Duodenal mucosa (tissue), 2 donors: ENCODE results near the gene IMMP2L.

Experiments used
- H3K27ac ChIP-seq: one replicate; pipeline ENCODE4 v1.7.0; 2013; ENCODE audit warnings: low read depth, low read length
- H3K27me3 ChIP-seq, 2 donors: one replicate each; pipeline ENCODE4 v1.7.0; 2013; ENCODE audit warnings: low read length in 2 of 2, control low read depth in 1 of 2; ENCODE audit not compliant: insufficient read depth in 2 of 2, control insufficient read depth in 1 of 2
- H3K36me3 ChIP-seq, 2 donors: one replicate each; pipeline ENCODE4 v1.7.0; 2013; ENCODE audit warnings: low read length in 2 of 2, control low read depth in 1 of 2; ENCODE audit not compliant: insufficient read depth in 2 of 2, control insufficient read depth in 1 of 2
- H3K4me1 ChIP-seq, 2 donors: one replicate each; pipeline ENCODE4 v1.7.0; 2013; ENCODE audit warnings: low read length in 2 of 2, control low read depth in 1 of 2; ENCODE audit not compliant: insufficient read depth in 2 of 2, control insufficient read depth in 1 of 2
- H3K4me3 ChIP-seq, 2 donors: one replicate each; pipeline ENCODE4 v1.7.0; 2013; ENCODE audit warnings: low read length in 2 of 2, low read depth in 1 of 2
- H3K9ac ChIP-seq, 2 donors: one replicate each; pipeline ENCODE4 v1.7.0; 2013; ENCODE audit warnings: low read length in 2 of 2, low read depth in 1 of 2
- H3K9me3 ChIP-seq, 2 donors: one replicate each; pipeline ENCODE4 v1.7.0; 2013; ENCODE audit warnings: low read length in 2 of 2, control low read depth in 1 of 2; ENCODE audit not compliant: control insufficient read depth in 1 of 2

Gene IMMP2L

DNA sequence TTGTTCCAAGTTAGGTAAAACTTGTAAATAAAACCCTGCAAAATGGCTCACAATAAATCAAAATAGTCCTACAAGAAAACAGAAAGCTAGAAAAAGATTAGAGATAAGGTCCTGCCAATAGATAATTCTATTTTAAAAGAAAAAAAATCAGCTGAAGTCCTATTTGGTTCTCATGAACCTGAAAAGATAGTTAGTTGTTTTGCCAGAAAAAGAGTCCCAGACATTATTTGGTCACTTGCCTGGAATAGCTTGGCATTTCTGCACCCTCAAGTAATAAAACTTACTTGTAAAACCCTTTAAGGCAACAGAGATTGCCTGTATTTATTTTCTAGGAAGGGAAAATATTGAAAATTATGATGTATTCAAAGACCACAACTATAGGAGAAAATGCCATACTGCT is 423.7 kb downstream of the IMMP2L start:
- H3K9me3 ChIP-seq: no peaks in the 10 kb centered on the region
- H3K27me3 ChIP-seq: no peaks in the 10 kb centered on the region
- H3K27ac ChIP-seq: no peak overlapping the region
- H3K4me1 ChIP-seq: no peaks in the 10 kb centered on the region
- no peak overlapping the region for H3K4me3 ChIP-seq
- H3K9ac ChIP-seq: no peak overlapping the region
- H3K36me3 ChIP-seq: no peaks in the 10 kb centered on the region

DNA sequence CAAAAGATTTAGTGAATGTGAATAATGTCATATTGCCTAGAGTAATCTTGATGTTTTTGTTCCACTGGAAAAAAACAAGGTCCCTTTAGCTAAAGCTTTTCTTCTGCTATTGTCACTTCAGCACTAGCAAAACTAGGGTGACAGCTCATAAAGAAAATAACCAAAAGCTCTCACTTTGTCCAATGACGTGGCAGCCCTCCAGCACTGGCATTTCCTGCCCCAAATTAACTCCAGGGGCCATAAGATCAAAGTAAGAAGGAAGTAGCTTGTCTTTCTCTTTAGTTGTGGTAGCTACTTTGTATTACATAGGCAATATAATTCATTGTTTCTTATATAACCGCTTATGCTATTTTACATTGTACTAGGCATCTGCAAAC is 424.1 kb downstream of the IMMP2L start:
- Histone ChIP-seq H3K27me3 (no peaks in the 10 kb centered on the region), H3K9ac (no peak overlapping the region), H3K36me3 (no peaks in the 10 kb centered on the region), H3K27ac (no peak overlapping the region), H3K4me3 (no peak overlapping the region), H3K9me3 (no peaks in the 10 kb centered on the region), H3K4me1 (no peaks in the 10 kb centered on the region)

DNA sequence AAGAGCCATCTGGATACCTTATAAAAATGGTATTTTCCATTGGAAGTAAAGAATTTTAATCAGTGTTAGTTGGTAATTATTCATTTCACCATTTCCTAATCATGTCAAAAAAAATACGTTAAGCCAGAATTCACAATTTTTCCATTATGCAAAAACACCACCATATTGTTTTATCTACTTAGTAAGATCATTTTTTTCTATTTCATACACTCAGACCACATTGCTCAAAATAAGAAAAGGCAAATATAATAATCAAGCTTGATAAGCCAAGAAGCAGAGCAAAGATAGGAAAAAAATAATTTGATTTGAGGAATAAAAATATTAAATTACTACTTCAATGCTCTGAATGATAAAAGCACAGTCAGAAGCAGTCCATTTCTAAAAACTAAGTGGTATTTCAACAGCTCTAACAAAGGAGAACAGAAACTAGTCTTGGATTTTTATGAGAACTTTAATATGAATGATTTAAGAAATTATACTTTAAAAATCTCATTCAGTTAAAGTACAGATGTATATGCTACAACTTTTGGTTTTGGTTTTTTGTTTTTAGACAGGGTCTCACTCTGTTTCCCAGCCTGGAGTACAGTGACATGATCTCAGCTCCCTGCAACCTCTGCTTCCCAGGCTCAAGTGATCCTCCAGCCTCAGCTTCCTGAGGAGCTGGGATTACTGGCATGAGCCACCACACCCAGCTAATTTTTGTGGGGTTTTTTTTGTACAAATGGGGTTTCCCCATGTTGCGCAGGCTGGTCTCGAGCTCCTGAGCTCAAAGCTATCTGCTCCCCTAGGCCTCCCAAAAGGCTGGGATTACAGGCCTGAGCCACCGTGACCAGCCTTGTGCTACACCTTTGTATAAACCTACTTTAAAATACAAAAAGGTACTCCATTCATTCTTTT is 424.7 kb downstream of the IMMP2L start:
- H3K27me3 ChIP-seq: no peaks in the 10 kb centered on the region
- H3K9me3 ChIP-seq: no peaks in the 10 kb centered on the region
- no peaks in the 10 kb centered on the region for H3K4me1 ChIP-seq
- H3K4me3 ChIP-seq: no peak overlapping the region
- no peak overlapping the region for H3K9ac ChIP-seq
- H3K36me3 ChIP-seq: no peaks in the 10 kb centered on the region
- H3K27ac ChIP-seq: no peak overlapping the region

DNA sequence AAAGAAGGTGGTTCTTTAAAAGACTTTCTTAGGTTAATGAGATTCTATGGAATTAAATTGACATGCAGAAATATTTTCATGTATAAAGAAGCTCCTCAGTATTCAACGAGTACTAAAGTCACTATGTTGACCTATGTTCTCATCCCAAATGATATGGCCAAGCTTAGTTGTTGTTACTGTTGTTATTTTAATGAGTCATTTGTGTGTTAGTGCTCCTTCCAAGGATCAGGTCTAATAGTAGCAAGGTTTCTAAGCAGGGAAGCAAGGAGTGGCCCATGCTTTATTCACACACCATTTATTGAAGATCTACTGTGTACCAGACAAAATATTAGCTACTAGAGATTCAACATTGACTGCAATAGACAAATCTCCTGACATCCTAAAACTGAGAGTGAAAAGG is 429.5 kb downstream of the IMMP2L start:
- Histone ChIP-seq H3K36me3 (no peaks in the 10 kb centered on the region), H3K27me3 (no peaks in the 10 kb centered on the region), H3K9me3 (no peaks in the 10 kb centered on the region), H3K27ac (no peak overlapping the region), H3K4me1 (no peaks in the 10 kb centered on the region), H3K4me3 (no peak overlapping the region), H3K9ac (no peak overlapping the region)

DNA sequence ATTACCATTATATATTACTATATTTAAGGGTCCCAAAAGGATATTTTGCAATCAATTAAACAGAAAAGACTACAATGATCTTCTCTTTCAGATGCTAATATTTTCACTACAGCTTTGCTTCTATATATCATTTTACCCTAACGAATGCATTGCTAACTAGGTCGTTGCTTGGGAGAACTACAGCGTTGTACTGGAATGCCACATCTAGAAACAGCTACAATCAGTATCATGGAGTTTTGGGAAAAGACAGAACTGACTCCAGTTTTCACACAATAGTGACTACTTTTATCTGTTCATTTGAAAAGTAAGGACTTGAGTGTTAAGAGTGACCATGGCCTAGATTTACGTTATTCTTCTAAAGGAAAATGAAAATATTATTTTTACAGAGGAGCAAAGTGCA is 432.9 kb downstream of the IMMP2L start:
- no peak overlapping the region for H3K9ac ChIP-seq
- H3K4me3 ChIP-seq: no peak overlapping the region
- H3K4me1 ChIP-seq: no peaks in the 10 kb centered on the region
- H3K27me3 ChIP-seq: no peaks in the 10 kb centered on the region
- no peak overlapping the region for H3K27ac ChIP-seq
- H3K36me3 ChIP-seq: no peaks in the 10 kb centered on the region
- H3K9me3 ChIP-seq: no peaks in the 10 kb centered on the region

DNA sequence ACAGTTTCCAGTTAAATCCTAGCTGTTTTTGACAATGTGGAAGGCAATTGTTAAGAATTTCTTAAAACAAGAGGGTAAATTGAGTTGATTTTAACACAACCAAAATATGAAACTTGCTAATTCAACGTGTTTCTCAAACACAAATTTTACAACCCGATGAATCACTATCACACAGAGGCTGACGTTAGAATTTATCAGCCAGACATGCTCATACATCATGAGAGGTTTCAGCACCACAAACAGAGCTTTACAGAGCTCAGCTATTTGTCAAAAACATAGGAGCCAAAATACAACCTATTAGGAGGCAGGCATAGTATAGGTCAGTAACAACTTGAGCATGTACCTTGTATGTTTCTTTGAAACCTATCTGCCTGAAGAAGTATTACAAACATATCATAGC is 435.3 kb downstream of the IMMP2L start:
- no peaks in the 10 kb centered on the region for H3K4me1 ChIP-seq
- H3K9me3 ChIP-seq: no peaks in the 10 kb centered on the region
- no peak overlapping the region for H3K9ac ChIP-seq
- no peaks in the 10 kb centered on the region for H3K27me3 ChIP-seq
- no peaks in the 10 kb centered on the region for H3K36me3 ChIP-seq
- H3K27ac ChIP-seq: no peak overlapping the region
- no peak overlapping the region for H3K4me3 ChIP-seq

DNA sequence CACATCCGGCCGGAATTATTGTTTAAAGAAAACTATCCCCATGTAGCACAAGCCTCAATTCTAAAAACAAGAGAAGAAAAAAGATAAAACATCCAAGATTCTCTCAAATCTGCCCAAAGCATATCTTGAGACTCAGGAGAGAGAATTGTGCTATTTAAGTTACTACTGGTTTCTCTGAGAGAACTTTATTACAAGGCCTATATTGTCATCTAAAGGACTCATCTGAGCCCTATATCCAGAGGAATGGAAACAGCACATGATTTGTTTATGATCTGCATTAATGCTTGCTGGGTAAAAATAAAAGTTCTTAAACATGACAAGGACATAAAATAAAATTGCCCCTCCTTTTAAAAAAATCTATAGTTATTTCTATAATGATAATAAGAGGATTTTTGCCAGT is 446.3 kb downstream of the IMMP2L start:
- no peak overlapping the region for H3K27ac ChIP-seq

DNA sequence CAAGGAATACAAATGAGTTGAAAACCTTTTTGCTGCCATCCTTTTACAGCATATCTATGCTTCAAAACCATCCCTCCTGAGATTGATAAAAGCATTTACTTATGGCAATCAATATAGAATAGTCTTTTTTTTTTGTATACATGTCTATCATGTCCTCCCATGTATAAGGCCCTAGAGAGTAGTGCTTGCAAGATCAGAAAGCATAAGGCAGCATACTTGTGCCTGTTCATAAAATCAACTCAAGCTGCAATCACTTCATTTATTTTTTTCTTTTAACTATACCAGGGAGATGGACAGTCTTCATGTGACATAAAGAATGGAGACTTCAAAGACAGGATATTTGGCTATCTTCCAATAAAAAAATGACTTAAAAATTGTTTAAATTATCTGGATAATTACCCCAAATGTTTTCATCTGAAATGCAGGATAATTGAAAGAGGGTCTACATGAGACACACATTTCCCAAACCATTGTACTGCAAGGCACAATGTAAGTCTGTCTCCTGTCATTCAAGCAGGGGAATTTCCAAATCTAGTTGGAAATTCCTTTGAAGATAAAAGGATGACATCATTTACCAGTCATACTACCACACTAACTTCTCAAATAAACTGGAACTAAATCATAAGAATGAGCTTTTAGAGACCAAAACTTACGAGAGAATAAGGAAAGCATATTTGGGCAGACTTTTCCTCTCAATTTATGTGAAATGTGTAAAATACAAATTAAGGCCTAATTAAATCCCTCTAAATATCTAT is 448.9 kb downstream of the IMMP2L start:
- H3K9me3 ChIP-seq: no peaks in the 10 kb centered on the region
- H3K9ac ChIP-seq: no peak overlapping the region
- no peak overlapping the region for H3K4me3 ChIP-seq
- H3K27me3 ChIP-seq: no peaks in the 10 kb centered on the region
- H3K36me3 ChIP-seq: no peaks in the 10 kb centered on the region
- H3K4me1 ChIP-seq: no peaks in the 10 kb centered on the region
- no peak overlapping the region for H3K27ac ChIP-seq

More for the DNA sequence above, 446.3 kb downstream of the IMMP2L start:
- Histone ChIP-seq H3K9ac (no peak overlapping the region), H3K4me1 (no peaks in the 10 kb centered on the region), H3K36me3 (no peaks in the 10 kb centered on the region), H3K4me3 (no peak overlapping the region), H3K27me3 (no peaks in the 10 kb centered on the region), H3K9me3 (no peaks in the 10 kb centered on the region)

DNA sequence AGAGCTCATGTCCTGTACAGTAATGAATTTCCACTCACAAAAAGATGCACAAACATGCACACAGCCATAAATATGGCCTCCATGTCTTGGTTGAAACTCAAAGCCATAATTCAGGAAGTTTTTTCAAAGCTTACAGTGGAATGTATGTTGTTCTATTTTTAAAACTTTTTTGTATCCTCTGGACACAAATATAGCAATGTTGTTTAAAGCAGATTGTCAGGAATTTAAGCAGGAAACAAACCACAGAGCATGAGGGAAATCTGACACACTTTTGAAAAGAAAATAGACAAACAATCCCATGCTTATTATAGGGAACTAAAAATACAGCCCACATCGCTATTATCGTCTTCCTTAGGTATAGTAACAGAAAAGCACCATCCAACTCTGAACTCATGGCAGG is 449.9 kb downstream of the IMMP2L start:
- Histone ChIP-seq H3K27ac (no peak overlapping the region), H3K27me3 (no peaks in the 10 kb centered on the region), H3K4me3 (no peak overlapping the region), H3K9me3 (no peaks in the 10 kb centered on the region), H3K9ac (no peak overlapping the region), H3K36me3 (no peaks in the 10 kb centered on the region), H3K4me1 (no peaks in the 10 kb centered on the region)

DNA sequence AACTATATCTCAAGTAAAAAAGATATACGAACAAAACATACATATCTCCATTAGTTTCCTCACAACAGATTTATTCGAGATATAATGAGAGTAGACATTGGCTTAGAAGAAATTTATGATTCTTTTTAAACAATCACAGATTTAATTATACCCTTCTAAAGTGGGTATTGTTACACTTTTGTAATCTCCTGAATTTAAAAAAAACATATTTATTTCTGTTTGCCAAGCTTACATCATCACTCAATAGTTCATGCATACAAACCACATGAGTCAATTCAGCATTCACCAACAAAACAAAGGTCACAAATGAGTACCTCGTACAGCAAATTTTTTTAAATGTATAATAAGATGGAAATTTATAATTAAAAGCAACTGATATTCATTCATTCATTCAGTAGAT is 453.8 kb downstream of the IMMP2L start:
- no peaks in the 10 kb centered on the region for H3K36me3 ChIP-seq
- no peaks in the 10 kb centered on the region for H3K4me1 ChIP-seq
- no peak overlapping the region for H3K27ac ChIP-seq
- no peaks in the 10 kb centered on the region for H3K9me3 ChIP-seq
- H3K9ac ChIP-seq: no peak overlapping the region
- H3K27me3 ChIP-seq: no peaks in the 10 kb centered on the region
- no peak overlapping the region for H3K4me3 ChIP-seq
